ENCODE data around the gene GPR26.

Gene GPR26

GRCh38 chr10:123666318-123667236 lies at the start of gene GPR26:
Gene GPR26 (plus strand): TSS chr10:123666355. CDS start chr10:123666408, 53 bp downstream.
- DNase-seq (ENCODE audit: insufficient read length, low spot score) (no peak), FAIRE-seq (no peak)

GRCh38 chr10:123618224-123618623 lies 47.9 kb upstream of the GPR26 start:
- DNase-seq (ENCODE audit: insufficient read length, low spot score) (no peak), FAIRE-seq (no peak)

GRCh38 chr10:123619067-123619855 lies 46.9 kb upstream of the GPR26 start:
- DNase-seq (ENCODE audit: insufficient read length, low spot score) (no peak), FAIRE-seq (no peak)

- no peak for FAIRE-seq
- DNase-seq (ENCODE audit: insufficient read length, low spot score): no peak
Measured at GRCh38 chr10:123620621-123621020, 45.5 kb upstream of the GPR26 start.

GRCh38 chr10:123621492-123621891 lies 44.7 kb upstream of the GPR26 start:
- DNase-seq (ENCODE audit: insufficient read length, low spot score) (no peak), FAIRE-seq (no peak)

- DNase-seq (ENCODE audit: insufficient read length, low spot score) (no peak), FAIRE-seq (no peak)
Measured at GRCh38 chr10:123621916-123622315, 44.2 kb upstream of the GPR26 start.

- DNase-seq (ENCODE audit: insufficient read length, low spot score) (no peak), FAIRE-seq (no peak)
Measured at GRCh38 chr10:123622381-123622780, 43.8 kb upstream of the GPR26 start.

GRCh38 chr10:123624086-123624485 lies 42.1 kb upstream of the GPR26 start:
- FAIRE-seq (no peak), DNase-seq (ENCODE audit: insufficient read length, low spot score) (no peak)

GRCh38 chr10:123633106-123633505 lies 33.0 kb upstream of the GPR26 start:
- FAIRE-seq (no peak), DNase-seq (ENCODE audit: insufficient read length, low spot score) (no peak)

GRCh38 chr10:123633636-123634035 lies 32.5 kb upstream of the GPR26 start:
- FAIRE-seq (no peak), DNase-seq (ENCODE audit: insufficient read length, low spot score) (no peak)

- no peak for FAIRE-seq
Measured at GRCh38 chr10:123634221-123634620, 31.9 kb upstream of the GPR26 start.

GRCh38 chr10:123635131-123635530 lies 31.0 kb upstream of the GPR26 start:
- FAIRE-seq (no peak), DNase-seq (ENCODE audit: insufficient read length, low spot score) (no peak)

More at GRCh38 chr10:123634221-123634620, 31.9 kb upstream of the GPR26 start:
- no peak for DNase-seq (ENCODE audit: insufficient read length, low spot score)

GRCh38 chr10:123635745-123636144 lies 30.4 kb upstream of the GPR26 start:
- FAIRE-seq (no peak), DNase-seq (ENCODE audit: insufficient read length, low spot score) (no peak)

- DNase-seq (ENCODE audit: insufficient read length, low spot score): no peak
- FAIRE-seq: no peak
Measured at GRCh38 chr10:123636598-123637325, 29.4 kb upstream of the GPR26 start.

GRCh38 chr10:123637326-123637880 lies 28.8 kb upstream of the GPR26 start:
- DNase-seq (ENCODE audit: insufficient read length, low spot score) (no peak), FAIRE-seq (no peak)

- no peak for FAIRE-seq
Measured at GRCh38 chr10:123639131-123639530, 27.0 kb upstream of the GPR26 start.

GRCh38 chr10:123640016-123640535 lies 26.1 kb upstream of the GPR26 start:
- FAIRE-seq (no peak), DNase-seq (ENCODE audit: insufficient read length, low spot score) (no peak)

More at GRCh38 chr10:123639131-123639530, 27.0 kb upstream of the GPR26 start:
- DNase-seq (ENCODE audit: insufficient read length, low spot score): no peak

- DNase-seq (ENCODE audit: insufficient read length, low spot score): no peak
- FAIRE-seq: no peak
Measured at GRCh38 chr10:123642293-123642692, 23.9 kb upstream of the GPR26 start.

- no peak for FAIRE-seq
- no peak for DNase-seq (ENCODE audit: insufficient read length, low spot score)
Measured at GRCh38 chr10:123642697-123643096, 23.5 kb upstream of the GPR26 start.

- no peak for FAIRE-seq
- DNase-seq (ENCODE audit: insufficient read length, low spot score): no peak
Measured at GRCh38 chr10:123643315-123643714, 22.8 kb upstream of the GPR26 start.
